HG02623 (cell line): Measurements from ENCODE around the gene TLL1.

Experiments used
- ATAC-seq: cut with Tn5 transposase; IDR thresholded peaks from one replicate; pipeline ENCODE4 v1.9.1; 2021; ENCODE audit warnings: moderate library complexity; ENCODE audit not compliant: unreplicated experiment

The TLL1 gene

GRCh38 chr4:166140951-166141350 lies 267.9 kb downstream of the TLL1 start:
- ATAC-seq, result no peak

- ATAC-seq, result no peak
Observed at GRCh38 chr4:166143227-166143626, 270.2 kb downstream of the TLL1 start.

- no peak for ATAC-seq
Observed at GRCh38 chr4:166144607-166145006, 271.6 kb downstream of the TLL1 start.

GRCh38 chr4:166146806-166147540 lies 273.9 kb downstream of the TLL1 start:
- no peak for ATAC-seq
